ENCODE results near the gene MARF1.
"Not testable (repeated sequence)": the region's sequence is repeated elsewhere in the genome, so short reads cannot be mapped to it uniquely, and the experiment has no call there.

Gene MARF1

GRCh38 chr16:15650698-15651171 is 7.8 kb upstream of the MARF1 start:
- H3K36me3 ChIP-seq (ENCODE audit: control insufficient read depth, insufficient read depth, low read length): peaks cover 5% of the 10 kb centered on the region; the same call in 1 of the 2 replicates
- peak overlapping the region; percentile 75 for H3K9ac ChIP-seq (ENCODE audit: low read length)
- peak overlapping the region; percentile 84 for H3K4me3 ChIP-seq (ENCODE audit: low read depth, low read length)
- no peaks in the 10 kb centered on the region for H3K9me3 ChIP-seq (ENCODE audit: control insufficient read depth, insufficient read depth, low read depth, low read length)
- H3K27ac ChIP-seq (ENCODE audit: low read depth, low read length): no peak overlapping the region
- no peaks in the 10 kb centered on the region for H3K4me1 ChIP-seq (ENCODE audit: control insufficient read depth, insufficient read depth, low read length)
- H3K27me3 ChIP-seq (ENCODE audit: control insufficient read depth, insufficient read depth, low read length): no peaks in the 10 kb centered on the region

GRCh38 chr16:15650019-15650697 is 7.2 kb upstream of the MARF1 start, which contains the start of gene NDE1:
NDE1 (plus strand) TSS chr16:15650245; CDS start chr16:15664779, 14,534 bp downstream.
- Histone ChIP-seq H3K27ac (ENCODE audit: low read depth, low read length) (no peak within 1 kb of the TSS), H3K27me3 (ENCODE audit: control insufficient read depth, insufficient read depth, low read length) (no peaks in the 10 kb centered on the region), H3K4me1 (ENCODE audit: control insufficient read depth, insufficient read depth, low read length) (no peaks in the 10 kb centered on the region), H3K36me3 (ENCODE audit: control insufficient read depth, insufficient read depth, low read length) (peaks cover 5% of the 10 kb centered on the region; the same call in 1 of the 2 replicates), H3K9me3 (ENCODE audit: control insufficient read depth, insufficient read depth, low read depth, low read length) (no peaks in the 10 kb centered on the region), H3K9ac (ENCODE audit: low read length) (peak within 1 kb of the TSS; percentile 75), H3K4me3 (ENCODE audit: low read depth, low read length) (peak within 1 kb of the TSS; percentile 84)

- H3K9ac ChIP-seq (ENCODE audit: low read length): peak overlapping the region; percentile 17
- H3K36me3 ChIP-seq (ENCODE audit: control insufficient read depth, insufficient read depth, low read length): peaks cover 5% of the 10 kb centered on the region; the same call in 1 of the 2 replicates
- no peak overlapping the region for H3K27ac ChIP-seq (ENCODE audit: low read depth, low read length)
- H3K9me3 ChIP-seq (ENCODE audit: control insufficient read depth, insufficient read depth, low read depth, low read length): no peaks in the 10 kb centered on the region
- H3K27me3 ChIP-seq (ENCODE audit: control insufficient read depth, insufficient read depth, low read length): no peaks in the 10 kb centered on the region
- no peaks in the 10 kb centered on the region for H3K4me1 ChIP-seq (ENCODE audit: control insufficient read depth, insufficient read depth, low read length)
- H3K4me3 ChIP-seq (ENCODE audit: low read depth, low read length): peak overlapping the region; percentile 56
Measured at GRCh38 chr16:15649727-15650018, 6.7 kb upstream of the MARF1 start.

- H3K27me3 ChIP-seq (ENCODE audit: control insufficient read depth, insufficient read depth, low read length); H3K9me3 ChIP-seq (ENCODE audit: control insufficient read depth, insufficient read depth, low read depth, low read length); H3K36me3 ChIP-seq (ENCODE audit: control insufficient read depth, insufficient read depth, low read length); H3K27ac ChIP-seq (ENCODE audit: low read depth, low read length); H3K4me1 ChIP-seq (ENCODE audit: control insufficient read depth, insufficient read depth, low read length); H3K9ac ChIP-seq (ENCODE audit: low read length): not testable (repeated sequence)
- peak overlapping the region; percentile 56 for H3K4me3 ChIP-seq (ENCODE audit: low read depth, low read length)
Measured at GRCh38 chr16:15649311-15649710, 6.4 kb upstream of the MARF1 start.

- Histone ChIP-seq H3K27ac (ENCODE audit: low read depth, low read length) (no peak overlapping the region), H3K4me3 (ENCODE audit: low read depth, low read length) (no peak overlapping the region), H3K9ac (ENCODE audit: low read length) (no peak overlapping the region), H3K36me3 (ENCODE audit: control insufficient read depth, insufficient read depth, low read length) (peaks cover 5% of the 10 kb centered on the region; the same call in 1 of the 2 replicates), H3K4me1 (ENCODE audit: control insufficient read depth, insufficient read depth, low read length) (peaks cover 8% of the 10 kb centered on the region; the same call in 1 of the 2 replicates), H3K9me3 (ENCODE audit: control insufficient read depth, insufficient read depth, low read depth, low read length) (no peaks in the 10 kb centered on the region), H3K27me3 (ENCODE audit: control insufficient read depth, insufficient read depth, low read length) (no peaks in the 10 kb centered on the region)
Measured at GRCh38 chr16:15648135-15648730, 5.3 kb upstream of the MARF1 start.

- no peaks in the 10 kb centered on the region for H3K27me3 ChIP-seq (ENCODE audit: control insufficient read depth, insufficient read depth, low read length)
- H3K27ac ChIP-seq (ENCODE audit: low read depth, low read length): no peak overlapping the region
- H3K9ac ChIP-seq (ENCODE audit: low read length): no peak overlapping the region
- H3K4me1 ChIP-seq (ENCODE audit: control insufficient read depth, insufficient read depth, low read length): peaks cover 8% of the 10 kb centered on the region; the same call in 1 of the 2 replicates
- H3K4me3 ChIP-seq (ENCODE audit: low read depth, low read length): no peak overlapping the region
- peaks cover 4% of the 10 kb centered on the region; the same call in 1 of the 2 replicates for H3K36me3 ChIP-seq (ENCODE audit: control insufficient read depth, insufficient read depth, low read length)
- no peaks in the 10 kb centered on the region for H3K9me3 ChIP-seq (ENCODE audit: control insufficient read depth, insufficient read depth, low read depth, low read length)
Measured at GRCh38 chr16:15647294-15648014, 4.5 kb upstream of the MARF1 start.

- H3K36me3 ChIP-seq (ENCODE audit: control insufficient read depth, insufficient read depth, low read length); H3K9ac ChIP-seq (ENCODE audit: low read length); H3K4me3 ChIP-seq (ENCODE audit: low read depth, low read length); H3K27me3 ChIP-seq (ENCODE audit: control insufficient read depth, insufficient read depth, low read length); H3K9me3 ChIP-seq (ENCODE audit: control insufficient read depth, insufficient read depth, low read depth, low read length); H3K27ac ChIP-seq (ENCODE audit: low read depth, low read length); H3K4me1 ChIP-seq (ENCODE audit: control insufficient read depth, insufficient read depth, low read length): not testable (repeated sequence)
Measured at GRCh38 chr16:15646557-15647293, 3.8 kb upstream of the MARF1 start.

- H3K36me3 ChIP-seq (ENCODE audit: control insufficient read depth, insufficient read depth, low read length); H3K27ac ChIP-seq (ENCODE audit: low read depth, low read length); H3K9ac ChIP-seq (ENCODE audit: low read length); H3K27me3 ChIP-seq (ENCODE audit: control insufficient read depth, insufficient read depth, low read length); H3K4me1 ChIP-seq (ENCODE audit: control insufficient read depth, insufficient read depth, low read length); H3K4me3 ChIP-seq (ENCODE audit: low read depth, low read length); H3K9me3 ChIP-seq (ENCODE audit: control insufficient read depth, insufficient read depth, low read depth, low read length): not testable (repeated sequence)
Measured at GRCh38 chr16:15644962-15645465, 2.1 kb upstream of the MARF1 start.

- Histone ChIP-seq H3K27me3 (ENCODE audit: control insufficient read depth, insufficient read depth, low read length) (no peaks in the 10 kb centered on the region), H3K9me3 (ENCODE audit: control insufficient read depth, insufficient read depth, low read depth, low read length) (no peaks in the 10 kb centered on the region), H3K36me3 (ENCODE audit: control insufficient read depth, insufficient read depth, low read length) (no peaks in the 10 kb centered on the region; the same call in 1 of the 2 replicates), H3K27ac (ENCODE audit: low read depth, low read length) (no peak overlapping the region; the same call in 1 of the 2 replicates), H3K4me1 (ENCODE audit: control insufficient read depth, insufficient read depth, low read length) (peaks cover 8% of the 10 kb centered on the region; the same call in 1 of the 2 replicates), H3K4me3 (ENCODE audit: low read depth, low read length) (peak overlapping the region; percentile 83; the same call in 1 of the 2 replicates), H3K9ac (ENCODE audit: low read length) (no peak overlapping the region)
Measured at GRCh38 chr16:15644267-15644961, 1.5 kb upstream of the MARF1 start.

GRCh38 chr16:15643946-15644250 is 944 bp upstream of the MARF1 start:
- H3K9ac ChIP-seq (ENCODE audit: low read length): peak overlapping the region; percentile 97
- H3K36me3 ChIP-seq (ENCODE audit: control insufficient read depth, insufficient read depth, low read length): peaks cover 4% of the 10 kb centered on the region
- no peaks in the 10 kb centered on the region for H3K9me3 ChIP-seq (ENCODE audit: control insufficient read depth, insufficient read depth, low read depth, low read length)
- H3K27ac ChIP-seq (ENCODE audit: low read depth, low read length): peak overlapping the region; percentile 86; the same call in 1 of the 2 replicates
- H3K4me3 ChIP-seq (ENCODE audit: low read depth, low read length): peak overlapping the region; percentile 83
- H3K27me3 ChIP-seq (ENCODE audit: control insufficient read depth, insufficient read depth, low read length): no peaks in the 10 kb centered on the region
- peaks cover 8% of the 10 kb centered on the region; the same call in 1 of the 2 replicates for H3K4me1 ChIP-seq (ENCODE audit: control insufficient read depth, insufficient read depth, low read length)
